ENCODE measurements around the gene SV2B.

GRCh38 chr15:91101608-91101920 lies 1.5 kb downstream of the SV2B start:
- TF ChIP-seq POLR2A (IDR thresholded peaks at IDR 0.05; ENCODE audit: low read depth, low read length) (no peak), POLR2AphosphoS5 (IDR thresholded peaks at IDR 0.05; ENCODE audit: low read depth, low read length) (no peak), TAF1 (IDR thresholded peaks at IDR 0.05; ENCODE audit: low read depth, low read length) (no peak), SPI1 (IDR thresholded peaks at IDR 0.05; ENCODE audit: low read depth, low read length) (no peak), PAX5 (IDR thresholded peaks at IDR 0.05; ENCODE audit: insufficient read depth, low read length, severe bottlenecking) (no peak)
